HTERT RPE-1 (cell line): ENCODE measurements around the gene POM121L2.

Source experiments
- in situ Hi-C: fragments of 300-500 bp; cut with MboI; formaldehyde crosslinking; loops from 4 replicates; pipeline ENCODE4 v1.14.3; 2020; ENCODE audit warnings: low sequenced_read_pairs

POM121L2 gene

DNA sequence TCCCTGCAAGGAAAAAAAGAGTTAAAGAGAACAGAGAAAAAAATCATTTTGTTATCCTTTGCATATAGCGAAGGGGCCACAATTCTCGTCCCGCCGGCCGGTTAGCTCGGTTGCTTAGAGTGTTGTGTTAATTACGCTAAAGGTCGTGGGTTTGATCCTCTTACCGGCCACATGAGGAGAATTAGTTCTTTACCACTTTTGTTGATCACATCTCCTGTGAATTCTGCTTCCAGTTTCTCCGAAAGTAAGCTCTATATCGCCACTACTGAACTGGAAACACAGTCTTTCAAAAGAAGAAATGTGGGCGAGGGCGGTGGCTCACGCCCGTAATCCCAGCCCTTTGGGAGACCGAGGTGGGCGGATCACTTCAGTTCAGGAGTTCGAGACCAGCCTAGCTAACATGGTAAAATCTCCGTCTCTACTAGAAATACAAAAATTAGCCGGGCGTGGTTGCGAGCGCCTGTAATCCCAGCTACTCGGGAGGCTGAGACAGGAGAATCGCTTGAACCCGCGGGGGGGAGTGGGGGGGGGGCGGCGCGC, 51.2 kb downstream of the POM121L2 start:
- in situ Hi-C loops = no loop called here

DNA sequence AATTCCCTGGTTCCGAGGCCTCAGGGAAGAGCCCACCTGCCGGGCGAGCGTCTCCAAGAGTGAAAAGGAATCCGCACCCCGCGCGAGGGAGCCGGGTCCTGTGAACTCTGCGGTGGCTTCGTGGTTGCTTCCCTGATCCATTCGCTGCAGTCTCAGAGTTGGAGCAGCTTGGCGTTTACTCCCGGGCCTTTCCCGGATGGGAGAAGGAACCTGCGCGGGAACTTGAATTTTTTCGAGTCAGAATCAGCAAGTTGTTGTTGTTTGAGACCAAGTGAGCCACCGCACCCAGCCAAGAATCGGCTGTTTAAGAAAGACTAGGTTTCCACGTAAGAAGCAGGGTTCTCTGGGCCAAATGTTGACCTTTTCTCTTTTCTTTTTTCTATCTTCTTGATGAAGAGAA, 51.7 kb downstream of the POM121L2 start:
- in situ Hi-C loops = no loop called here
